Measurements from ENCODE around the gene MYZAP. TPM values are rescaled to one million over a fixed set of nuclear protein-coding genes. Genes with fewer than 3 reads are reported as not detected.

MYZAP gene, protein sequence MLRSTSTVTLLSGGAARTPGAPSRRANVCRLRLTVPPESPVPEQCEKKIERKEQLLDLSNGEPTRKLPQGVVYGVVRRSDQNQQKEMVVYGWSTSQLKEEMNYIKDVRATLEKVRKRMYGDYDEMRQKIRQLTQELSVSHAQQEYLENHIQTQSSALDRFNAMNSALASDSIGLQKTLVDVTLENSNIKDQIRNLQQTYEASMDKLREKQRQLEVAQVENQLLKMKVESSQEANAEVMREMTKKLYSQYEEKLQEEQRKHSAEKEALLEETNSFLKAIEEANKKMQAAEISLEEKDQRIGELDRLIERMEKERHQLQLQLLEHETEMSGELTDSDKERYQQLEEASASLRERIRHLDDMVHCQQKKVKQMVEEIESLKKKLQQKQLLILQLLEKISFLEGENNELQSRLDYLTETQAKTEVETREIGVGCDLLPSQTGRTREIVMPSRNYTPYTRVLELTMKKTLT
- 1 to 10 TPM in 3 of 4 donors, under 1 TPM in 1; 0.98 to 9.3 (median 2.7) TPM for total RNA-seq

DNA sequence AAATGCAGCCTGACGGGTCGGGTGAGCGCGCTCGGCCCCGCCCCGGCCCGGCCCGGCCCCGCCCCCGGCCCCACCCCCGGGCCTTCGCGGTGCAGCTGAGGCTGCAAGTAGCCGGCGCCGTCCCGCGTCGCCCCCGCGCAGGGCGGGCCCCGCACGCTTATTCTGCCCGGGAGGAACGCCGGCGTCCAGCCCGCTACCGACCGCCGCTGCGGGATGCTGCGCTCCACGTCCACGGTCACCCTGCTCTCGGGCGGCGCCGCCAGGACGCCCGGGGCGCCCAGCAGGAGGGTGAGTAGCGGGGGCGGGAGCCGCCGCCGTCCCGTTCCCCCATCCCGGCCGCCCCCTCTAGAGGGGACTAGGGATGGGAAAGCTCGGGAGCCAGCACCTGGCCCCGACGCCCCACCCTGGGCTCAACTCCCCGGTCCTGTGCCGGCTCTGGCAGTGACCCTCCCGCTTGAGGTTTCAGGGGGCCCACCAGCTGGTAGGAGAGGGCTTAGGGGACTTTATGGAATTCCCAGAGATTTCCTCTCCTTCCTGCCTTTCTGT lies at the start of gene MYZAP:
MYZAP (plus strand) TSS at position 83 of the 546 bp plus-strand sequence; CDS start at position 214, 131 bp downstream.
- H3K4me1 ChIP-seq: peaks cover 0 to 41% (median 2%) of the 10 kb centered on the region in 4 donors
- WGBS, 2 donors: 1 to 3% methylated on average over 27 to 29 of the region's 58 CpGs
- no peaks in the 10 kb centered on the region for H3K36me3 ChIP-seq
- peak within 1 kb of the TSS in 1 of 4 donors; percentile 74 for H3K27ac ChIP-seq
- no peak for TF ChIP-seq EP300 (IDR thresholded peaks at IDR 0.05)
- TF ChIP-seq POLR2A (IDR thresholded peaks at IDR 0.05): no peak
- TF ChIP-seq, protein P1, sequence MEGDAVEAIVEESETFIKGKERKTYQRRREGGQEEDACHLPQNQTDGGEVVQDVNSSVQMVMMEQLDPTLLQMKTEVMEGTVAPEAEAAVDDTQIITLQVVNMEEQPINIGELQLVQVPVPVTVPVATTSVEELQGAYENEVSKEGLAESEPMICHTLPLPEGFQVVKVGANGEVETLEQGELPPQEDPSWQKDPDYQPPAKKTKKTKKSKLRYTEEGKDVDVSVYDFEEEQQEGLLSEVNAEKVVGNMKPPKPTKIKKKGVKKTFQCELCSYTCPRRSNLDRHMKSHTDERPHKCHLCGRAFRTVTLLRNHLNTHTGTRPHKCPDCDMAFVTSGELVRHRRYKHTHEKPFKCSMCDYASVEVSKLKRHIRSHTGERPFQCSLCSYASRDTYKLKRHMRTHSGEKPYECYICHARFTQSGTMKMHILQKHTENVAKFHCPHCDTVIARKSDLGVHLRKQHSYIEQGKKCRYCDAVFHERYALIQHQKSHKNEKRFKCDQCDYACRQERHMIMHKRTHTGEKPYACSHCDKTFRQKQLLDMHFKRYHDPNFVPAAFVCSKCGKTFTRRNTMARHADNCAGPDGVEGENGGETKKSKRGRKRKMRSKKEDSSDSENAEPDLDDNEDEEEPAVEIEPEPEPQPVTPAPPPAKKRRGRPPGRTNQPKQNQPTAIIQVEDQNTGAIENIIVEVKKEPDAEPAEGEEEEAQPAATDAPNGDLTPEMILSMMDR (IDR thresholded peaks at IDR 0.05): no peak
- peak within 1 kb of the TSS; percentile 24 to 59 (median 55) for H3K4me3 ChIP-seq
- DNase-seq (ENCODE audit: low spot score in 2 of 2): no peak
- H3K9me3 ChIP-seq: no peaks in the 10 kb centered on the region
- peaks cover 0 to 6% of the 10 kb centered on the region in 2 donors for H3K27me3 ChIP-seq

DNA sequence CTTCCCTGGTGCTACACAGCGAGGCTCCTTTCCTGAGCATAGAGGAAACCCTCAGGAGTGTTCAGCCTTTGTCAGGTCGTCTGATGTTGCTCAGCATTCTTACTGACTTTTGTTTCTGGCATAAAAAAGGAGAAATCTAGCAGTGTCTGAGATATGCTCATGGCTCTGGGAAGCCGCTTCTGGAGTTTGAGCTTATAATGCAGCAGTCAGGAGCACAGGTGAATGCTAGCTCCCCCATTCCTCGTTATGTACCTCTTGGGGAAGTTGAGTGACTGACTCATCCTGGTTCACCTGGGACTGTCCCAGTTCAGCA lies 49.2 kb upstream of the MYZAP start:
- DNase-seq (ENCODE audit: low spot score in 2 of 2): no peak
- peaks cover 0 to 7% (median 0%) of the 10 kb centered on the region in 4 donors for H3K4me1 ChIP-seq
- H3K27me3 ChIP-seq: no peaks in the 10 kb centered on the region
- 35 to 39% methylated on average over 3 to 4 of the region's 4 CpGs for WGBS, 2 donors
- H3K9me3 ChIP-seq: no peaks in the 10 kb centered on the region
- TF ChIP-seq EP300 (IDR thresholded peaks at IDR 0.05) (no peak), POLR2A (IDR thresholded peaks at IDR 0.05) (no peak)
- TF ChIP-seq, protein P1 (IDR thresholded peaks at IDR 0.05): peak in 1 of 5 experiments; percentile 0
- no peak overlapping the region for H3K27ac ChIP-seq
- no peak overlapping the region for H3K4me3 ChIP-seq
- H3K36me3 ChIP-seq: peaks cover 0 to 38% (median 0%) of the 10 kb centered on the region in 3 donors

DNA sequence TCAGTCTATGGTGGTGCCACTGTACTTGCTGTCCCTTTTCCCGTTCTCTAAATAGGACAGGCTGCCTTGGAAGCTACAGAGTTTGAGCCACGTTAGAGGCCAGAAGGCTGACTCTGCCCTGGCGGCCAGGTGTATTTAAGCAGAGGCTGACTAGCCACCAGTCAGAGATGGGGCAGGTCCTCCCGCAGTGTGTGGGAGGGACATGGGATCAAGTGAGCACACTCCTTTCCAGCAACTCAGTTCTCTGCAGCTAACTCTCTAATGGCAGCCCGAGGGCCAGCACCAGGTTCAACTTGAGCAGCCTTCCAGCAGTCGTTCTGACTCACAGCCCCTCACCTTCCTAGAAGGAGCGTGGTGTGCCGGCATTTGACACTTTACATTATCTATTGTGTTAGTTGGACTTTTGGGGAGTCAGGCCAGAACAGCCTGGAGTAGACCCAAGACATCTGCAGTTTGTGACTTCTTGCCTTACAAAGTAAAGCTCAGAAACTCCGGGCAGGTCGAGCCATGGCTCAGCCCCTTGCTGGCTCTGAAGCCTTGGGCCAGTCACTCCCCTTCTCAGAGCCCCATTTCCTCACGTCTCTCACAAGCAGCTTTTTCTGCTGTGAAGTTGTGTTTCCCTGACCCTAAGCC lies 46.7 kb upstream of the MYZAP start:
- no peak overlapping the region for H3K27ac ChIP-seq
- no peaks in the 10 kb centered on the region for H3K9me3 ChIP-seq
- no peak overlapping the region for H3K4me3 ChIP-seq
- no peaks in the 10 kb centered on the region for H3K27me3 ChIP-seq
- peaks cover 0 to 4% (median 0%) of the 10 kb centered on the region in 4 donors for H3K4me1 ChIP-seq
- WGBS, 2 donors: 64 to 76% methylated on average over 11 of the region's 11 CpGs
- peaks cover 0 to 41% (median 0%) of the 10 kb centered on the region in 3 donors for H3K36me3 ChIP-seq
- TF ChIP-seq POLR2A (IDR thresholded peaks at IDR 0.05) (no peak), EP300 (IDR thresholded peaks at IDR 0.05) (no peak)
- TF ChIP-seq, protein P1 (IDR thresholded peaks at IDR 0.05): no peak
- no peak for DNase-seq (ENCODE audit: low spot score in 2 of 2)

DNA sequence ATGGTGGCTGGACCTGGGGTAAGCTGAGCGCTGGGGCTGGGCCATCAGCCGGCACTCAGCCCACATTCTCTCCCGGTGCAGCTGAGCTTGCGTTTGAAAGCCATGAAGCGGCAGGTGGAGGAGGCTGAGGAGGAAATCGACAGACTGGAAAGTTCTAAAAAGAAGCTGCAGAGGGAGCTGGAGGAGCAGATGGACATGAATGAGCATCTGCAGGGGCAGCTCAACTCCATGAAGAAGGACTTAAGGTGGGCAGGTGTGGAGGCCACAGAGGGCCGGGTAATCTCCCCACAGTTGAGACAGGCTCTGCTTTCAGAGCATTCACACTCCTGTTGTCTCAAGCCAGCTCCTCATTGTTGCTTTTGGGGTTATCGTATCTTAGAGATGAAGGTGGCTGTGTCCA lies 45.7 kb upstream of the MYZAP start:
- no peak overlapping the region for H3K4me3 ChIP-seq
- peaks cover 0 to 15% (median 1%) of the 10 kb centered on the region in 4 donors for H3K4me1 ChIP-seq
- no peaks in the 10 kb centered on the region for H3K27me3 ChIP-seq
- TF ChIP-seq, protein P1 (IDR thresholded peaks at IDR 0.05): no peak
- TF ChIP-seq POLR2A (IDR thresholded peaks at IDR 0.05) (no peak), EP300 (IDR thresholded peaks at IDR 0.05) (no peak)
- no peak for DNase-seq (ENCODE audit: low spot score in 2 of 2)
- H3K9me3 ChIP-seq: no peaks in the 10 kb centered on the region
- H3K27ac ChIP-seq: no peak overlapping the region
- 87 to 89% methylated on average over 8 of the region's 8 CpGs for WGBS, 2 donors
- peaks cover 0 to 41% (median 0%) of the 10 kb centered on the region in 3 donors for H3K36me3 ChIP-seq
